GM19043 (cell line): ENCODE data around the gene MAB21L1.

Experiments used
- ATAC-seq: cut with Tn5 transposase; IDR thresholded peaks from one replicate; pipeline ENCODE4 v1.9.1; 2021; ENCODE audit warnings: low read depth; ENCODE audit not compliant: unreplicated experiment

Gene MAB21L1

GRCh38 chr13:35475960-35476943, at the start of gene MAB21L1:
TSS of gene MAB21L1 (minus strand) at chr13:35476689. CDS start at chr13:35476138, 551 bp downstream.
- ATAC-seq = no peak

GRCh38 chr13:35524171-35524570, 47.7 kb upstream of the MAB21L1 start:
- ATAC-seq = no peak

- no peak for ATAC-seq
Measured at GRCh38 chr13:35518337-35518946, 42.0 kb upstream of the MAB21L1 start.

GRCh38 chr13:35514801-35515502, 38.5 kb upstream of the MAB21L1 start:
- no peak for ATAC-seq

- no peak for ATAC-seq
Measured at GRCh38 chr13:35514061-35514477, 37.6 kb upstream of the MAB21L1 start.

- no peak for ATAC-seq
Measured at GRCh38 chr13:35512271-35512920, 35.9 kb upstream of the MAB21L1 start.

GRCh38 chr13:35502456-35502855, 26.0 kb upstream of the MAB21L1 start:
- no peak for ATAC-seq

GRCh38 chr13:35501661-35502235, 25.3 kb upstream of the MAB21L1 start:
- ATAC-seq = no peak

GRCh38 chr13:35500144-35500543, 23.7 kb upstream of the MAB21L1 start:
- ATAC-seq = no peak

- ATAC-seq = no peak
Measured at GRCh38 chr13:35499676-35500075, 23.2 kb upstream of the MAB21L1 start.

GRCh38 chr13:35499196-35499662, 22.7 kb upstream of the MAB21L1 start:
- ATAC-seq = no peak

GRCh38 chr13:35498231-35498630, 21.7 kb upstream of the MAB21L1 start:
- ATAC-seq = no peak

GRCh38 chr13:35496761-35497386, 20.4 kb upstream of the MAB21L1 start:
- no peak for ATAC-seq

GRCh38 chr13:35496006-35496405, 19.5 kb upstream of the MAB21L1 start:
- ATAC-seq = no peak

- no peak for ATAC-seq
Measured at GRCh38 chr13:35489050-35489449, 12.6 kb upstream of the MAB21L1 start.

- no peak for ATAC-seq
Measured at GRCh38 chr13:35485424-35485823, 8.9 kb upstream of the MAB21L1 start.

- ATAC-seq = no peak
Measured at GRCh38 chr13:35484384-35484783, 7.9 kb upstream of the MAB21L1 start.

- ATAC-seq = no peak
Measured at GRCh38 chr13:35483761-35484160, 7.3 kb upstream of the MAB21L1 start.

- ATAC-seq = no peak
Measured at GRCh38 chr13:35482527-35482926, 6.0 kb upstream of the MAB21L1 start.

- no peak for ATAC-seq
Measured at GRCh38 chr13:35481777-35482176, 5.3 kb upstream of the MAB21L1 start.
